VCaP (cell line): ENCODE data around the gene NEDD4.
"Not testable (repeated sequence)": the region's sequence is repeated elsewhere in the genome, so short reads cannot be mapped to it uniquely, and the experiment has no call there.

Experiments
- H3K27ac ChIP-seq: fragments of 450-650 bp; 2 replicates; pipeline ENCODE4 v1.5.1; 2017
- TF ChIP-seq, protein P1 (sequence below): fragments of 450-650 bp; conservative IDR thresholded peaks from 2 replicates; pipeline ENCODE4 v1.5.1; 2017; ENCODE audit warnings: mild to moderate bottlenecking, moderate library complexity

Gene NEDD4

DNA sequence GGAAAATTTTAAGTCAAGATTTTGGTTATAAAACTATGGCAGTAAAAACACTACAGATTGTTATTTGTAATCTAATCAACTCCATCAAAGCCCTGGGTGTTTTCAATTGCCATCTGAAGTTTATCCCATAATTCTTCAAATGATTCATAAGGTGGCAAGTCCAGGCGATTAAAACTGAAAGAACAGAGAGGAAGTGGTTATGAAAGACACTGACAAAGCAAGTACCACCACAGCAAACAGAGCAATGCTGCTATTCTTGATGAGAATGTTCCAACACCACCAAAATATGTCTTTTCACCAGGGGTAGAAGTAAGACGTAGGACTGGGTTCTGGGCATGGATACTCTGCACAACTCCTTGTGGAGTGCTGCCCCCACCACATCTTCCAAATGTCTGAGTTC lies 163.6 kb downstream of the NEDD4 start:
- H3K27ac ChIP-seq, result no peak overlapping the region
- TF ChIP-seq, protein P1, sequence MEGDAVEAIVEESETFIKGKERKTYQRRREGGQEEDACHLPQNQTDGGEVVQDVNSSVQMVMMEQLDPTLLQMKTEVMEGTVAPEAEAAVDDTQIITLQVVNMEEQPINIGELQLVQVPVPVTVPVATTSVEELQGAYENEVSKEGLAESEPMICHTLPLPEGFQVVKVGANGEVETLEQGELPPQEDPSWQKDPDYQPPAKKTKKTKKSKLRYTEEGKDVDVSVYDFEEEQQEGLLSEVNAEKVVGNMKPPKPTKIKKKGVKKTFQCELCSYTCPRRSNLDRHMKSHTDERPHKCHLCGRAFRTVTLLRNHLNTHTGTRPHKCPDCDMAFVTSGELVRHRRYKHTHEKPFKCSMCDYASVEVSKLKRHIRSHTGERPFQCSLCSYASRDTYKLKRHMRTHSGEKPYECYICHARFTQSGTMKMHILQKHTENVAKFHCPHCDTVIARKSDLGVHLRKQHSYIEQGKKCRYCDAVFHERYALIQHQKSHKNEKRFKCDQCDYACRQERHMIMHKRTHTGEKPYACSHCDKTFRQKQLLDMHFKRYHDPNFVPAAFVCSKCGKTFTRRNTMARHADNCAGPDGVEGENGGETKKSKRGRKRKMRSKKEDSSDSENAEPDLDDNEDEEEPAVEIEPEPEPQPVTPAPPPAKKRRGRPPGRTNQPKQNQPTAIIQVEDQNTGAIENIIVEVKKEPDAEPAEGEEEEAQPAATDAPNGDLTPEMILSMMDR, result no peak

DNA sequence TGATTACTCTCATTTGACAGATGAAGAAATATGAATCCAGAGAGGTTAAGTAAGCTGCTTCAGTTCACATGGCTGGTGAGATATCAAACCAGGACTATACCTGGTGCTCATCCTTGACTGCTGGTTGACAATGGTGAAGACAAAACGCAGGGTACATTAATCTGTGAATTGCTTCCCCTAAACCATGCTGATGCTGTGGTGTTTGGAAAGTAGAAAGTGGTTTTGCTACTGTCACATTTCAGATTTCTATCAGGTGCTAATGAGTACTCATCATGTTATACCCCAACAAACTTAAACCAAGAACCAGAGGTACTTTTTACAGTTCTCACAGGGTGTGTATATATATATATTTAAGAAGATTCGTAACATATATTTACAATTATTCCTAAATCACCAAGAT lies 165.5 kb downstream of the NEDD4 start:
- TF ChIP-seq, protein P1, result no peak
- no peak overlapping the region for H3K27ac ChIP-seq

DNA sequence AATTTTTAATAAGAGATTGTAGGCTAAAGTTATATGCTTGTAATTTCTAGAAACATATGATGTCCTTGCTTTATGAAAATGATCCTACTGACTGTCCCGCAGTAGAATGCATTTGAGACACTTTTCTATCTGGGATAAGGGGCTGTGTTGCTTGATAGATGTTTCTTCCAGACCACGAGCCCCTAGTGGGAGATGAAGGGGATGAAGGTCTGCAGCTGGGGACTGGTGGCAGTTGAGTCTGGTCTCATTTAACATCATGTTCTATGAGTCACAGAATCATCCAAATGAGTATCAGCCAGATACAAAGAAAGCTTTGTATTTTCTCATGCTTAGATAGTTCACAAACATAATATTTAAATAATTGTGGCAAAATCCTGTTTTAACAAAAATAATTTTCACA lies 166.2 kb downstream of the NEDD4 start:
- TF ChIP-seq, protein P1, result no peak
- no peak overlapping the region for H3K27ac ChIP-seq

DNA sequence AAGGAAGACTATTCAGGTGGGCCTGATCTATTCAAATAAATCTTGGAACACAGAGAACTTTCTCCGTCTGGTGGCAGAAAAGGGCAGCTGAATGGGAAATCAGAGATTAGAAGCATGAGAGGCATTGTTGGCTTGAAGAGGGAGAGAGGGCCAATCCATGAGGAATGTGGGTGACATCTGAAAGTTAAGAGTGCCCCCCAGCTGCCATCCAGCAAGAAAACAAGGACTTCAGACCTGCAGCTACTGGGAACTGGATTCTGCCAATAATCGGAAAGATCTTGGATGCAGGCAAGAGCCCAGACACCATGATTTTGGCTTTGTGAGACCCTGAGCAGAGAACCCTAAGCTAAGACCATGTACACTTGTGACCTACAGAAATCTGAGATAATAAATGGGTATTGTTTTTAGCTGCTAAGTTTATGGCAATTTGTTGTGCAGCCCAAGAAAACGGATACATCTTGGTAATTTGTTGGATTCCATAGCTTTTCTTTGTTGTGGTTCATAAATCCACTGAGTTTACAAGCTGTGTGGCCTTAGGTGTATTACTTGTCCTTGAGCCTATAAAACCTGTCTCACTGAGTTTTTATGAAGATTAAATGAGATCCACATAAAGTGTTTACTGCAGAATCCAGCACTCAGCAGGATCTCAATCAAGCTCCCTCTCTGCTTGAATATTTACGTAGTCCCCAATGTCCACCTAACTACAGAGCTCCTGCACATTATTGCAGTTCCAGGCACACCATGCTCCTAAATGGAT lies 168.4 kb downstream of the NEDD4 start:
- TF ChIP-seq, protein P1, result no peak
- H3K27ac ChIP-seq, result no peak overlapping the region

GRCh38 chr15:55823699-55824340 lies 169.6 kb downstream of the NEDD4 start:
- no peak overlapping the region for H3K27ac ChIP-seq
- TF ChIP-seq, protein P1, result no peak

- TF ChIP-seq, protein P1, result no peak
- no peak overlapping the region for H3K27ac ChIP-seq
Observed at GRCh38 chr15:55823191-55823670, 170.2 kb downstream of the NEDD4 start.

GRCh38 chr15:55821740-55822139 lies 171.7 kb downstream of the NEDD4 start:
- H3K27ac ChIP-seq, result not testable (repeated sequence)

DNA sequence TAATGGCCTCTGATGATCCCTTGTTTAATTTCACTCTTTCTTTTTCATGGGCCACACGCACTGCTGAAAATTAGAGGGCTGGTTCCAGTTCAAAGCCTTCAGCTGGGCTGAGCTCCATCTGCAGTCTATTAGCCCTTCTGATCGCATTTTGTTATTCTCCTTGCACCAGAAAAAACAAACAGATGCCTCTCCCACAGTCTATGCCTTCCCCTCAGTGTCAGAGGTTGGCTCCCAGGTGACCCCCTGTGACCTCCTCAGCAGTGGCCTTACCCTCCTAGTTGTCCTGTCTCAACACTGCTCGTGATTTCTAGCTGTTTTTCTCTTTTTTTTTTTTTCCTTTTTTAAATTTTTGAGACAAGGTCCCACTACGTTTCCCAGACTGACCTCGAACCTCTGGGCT lies 173.4 kb downstream of the NEDD4 start:
- H3K27ac ChIP-seq, result no peak overlapping the region
- TF ChIP-seq, protein P1, result no peak
